ENCODE data around the gene PLXNA2.

Gene PLXNA2

DNA sequence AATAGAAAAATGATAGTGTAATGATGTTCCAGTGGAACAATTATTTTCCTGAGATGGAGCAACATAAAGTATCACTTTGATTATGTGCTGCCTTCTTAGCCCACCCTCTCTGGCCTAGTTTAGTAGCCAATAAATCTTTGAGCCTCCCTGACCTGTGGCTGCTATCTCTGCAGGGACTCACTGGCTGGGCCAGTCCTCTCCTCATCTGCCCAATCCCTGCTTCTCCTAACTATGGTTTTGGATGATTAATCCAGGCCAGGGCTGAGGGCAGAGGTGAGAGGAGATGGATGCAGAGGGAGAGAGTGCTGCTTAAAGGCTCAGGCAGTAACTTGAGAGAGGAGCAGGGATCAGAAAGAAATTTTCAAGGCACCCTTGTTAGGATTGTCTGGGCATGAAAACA lies 244.2 kb downstream of the PLXNA2 start:
- H2AFZ ChIP-seq (ENCODE audit: low read depth, low read length): no peak overlapping the region
- H3K9ac ChIP-seq (ENCODE audit: low read length): no peak overlapping the region
- H3K4me1 ChIP-seq (ENCODE audit: low read length): no peaks in the 10 kb centered on the region
- no peaks in the 10 kb centered on the region for H3K79me2 ChIP-seq (ENCODE audit: low read length)
- H3K4me3 ChIP-seq (ENCODE audit: low read length): no peak overlapping the region
- H4K20me1 ChIP-seq (ENCODE audit: insufficient read depth, low read length): no peaks in the 10 kb centered on the region
- H3K4me2 ChIP-seq (ENCODE audit: low read length): no peak overlapping the region
- H3K27me3 ChIP-seq (ENCODE audit: low read depth, low read length): peaks cover 11% of the 10 kb centered on the region
- TF ChIP-seq, protein P1, sequence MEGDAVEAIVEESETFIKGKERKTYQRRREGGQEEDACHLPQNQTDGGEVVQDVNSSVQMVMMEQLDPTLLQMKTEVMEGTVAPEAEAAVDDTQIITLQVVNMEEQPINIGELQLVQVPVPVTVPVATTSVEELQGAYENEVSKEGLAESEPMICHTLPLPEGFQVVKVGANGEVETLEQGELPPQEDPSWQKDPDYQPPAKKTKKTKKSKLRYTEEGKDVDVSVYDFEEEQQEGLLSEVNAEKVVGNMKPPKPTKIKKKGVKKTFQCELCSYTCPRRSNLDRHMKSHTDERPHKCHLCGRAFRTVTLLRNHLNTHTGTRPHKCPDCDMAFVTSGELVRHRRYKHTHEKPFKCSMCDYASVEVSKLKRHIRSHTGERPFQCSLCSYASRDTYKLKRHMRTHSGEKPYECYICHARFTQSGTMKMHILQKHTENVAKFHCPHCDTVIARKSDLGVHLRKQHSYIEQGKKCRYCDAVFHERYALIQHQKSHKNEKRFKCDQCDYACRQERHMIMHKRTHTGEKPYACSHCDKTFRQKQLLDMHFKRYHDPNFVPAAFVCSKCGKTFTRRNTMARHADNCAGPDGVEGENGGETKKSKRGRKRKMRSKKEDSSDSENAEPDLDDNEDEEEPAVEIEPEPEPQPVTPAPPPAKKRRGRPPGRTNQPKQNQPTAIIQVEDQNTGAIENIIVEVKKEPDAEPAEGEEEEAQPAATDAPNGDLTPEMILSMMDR (IDR thresholded peaks at IDR 0.05; ENCODE audit: low read depth, low read length): no peak
- TF ChIP-seq EZH2phosphoT487 (IDR thresholded peaks at IDR 0.05; ENCODE audit: low read depth): no peak
- H3K9me3 ChIP-seq (ENCODE audit: insufficient read depth, low read length): no peaks in the 10 kb centered on the region
- no peaks in the 10 kb centered on the region for H3K36me3 ChIP-seq (replicated peaks; ENCODE audit: low read depth, low read length)
- no peak overlapping the region for H3K27ac ChIP-seq (ENCODE audit: low read length)

DNA sequence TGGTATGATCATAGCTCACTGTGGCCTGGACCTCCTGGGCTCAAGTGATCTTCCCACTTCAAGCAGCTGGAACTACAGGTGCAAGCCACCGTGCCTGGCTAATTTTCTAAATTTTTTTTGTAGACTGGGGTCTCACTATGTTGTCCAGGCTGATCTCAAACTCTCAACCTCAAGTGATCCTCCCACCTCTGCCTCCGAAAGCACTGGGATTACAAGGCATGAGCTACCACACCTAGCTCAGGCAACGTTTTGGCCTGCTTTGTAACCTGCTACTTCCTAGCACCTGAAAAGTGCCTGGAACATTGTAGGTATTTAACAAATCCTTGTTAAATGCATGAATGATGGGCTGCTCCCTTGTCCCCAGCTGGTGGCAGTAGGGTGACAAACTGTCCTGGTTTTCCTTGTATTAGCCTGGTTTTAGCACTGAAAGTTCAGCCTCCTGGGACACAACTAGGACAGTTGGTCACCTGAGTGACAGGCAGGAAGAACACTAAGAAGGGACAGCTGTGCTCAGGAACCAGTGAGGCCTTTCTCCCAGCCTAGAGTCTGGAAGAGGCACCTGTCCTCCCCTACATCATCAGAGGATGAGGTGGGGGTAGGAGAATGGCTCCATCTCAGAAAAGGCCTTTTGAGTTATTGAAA lies 244.8 kb downstream of the PLXNA2 start:
- no peak overlapping the region for H3K27ac ChIP-seq (ENCODE audit: low read length)
- no peak overlapping the region for H3K4me2 ChIP-seq (ENCODE audit: low read length)
- no peak overlapping the region for H3K9ac ChIP-seq (ENCODE audit: low read length)
- TF ChIP-seq, protein P1 (IDR thresholded peaks at IDR 0.05; ENCODE audit: low read depth, low read length): no peak
- TF ChIP-seq EZH2phosphoT487 (IDR thresholded peaks at IDR 0.05; ENCODE audit: low read depth): no peak
- H4K20me1 ChIP-seq (ENCODE audit: insufficient read depth, low read length): no peaks in the 10 kb centered on the region
- H3K4me1 ChIP-seq (ENCODE audit: low read length): no peaks in the 10 kb centered on the region
- no peak overlapping the region for H3K4me3 ChIP-seq (ENCODE audit: low read length)
- no peak overlapping the region for H2AFZ ChIP-seq (ENCODE audit: low read depth, low read length)
- peaks cover 14% of the 10 kb centered on the region for H3K27me3 ChIP-seq (ENCODE audit: low read depth, low read length)
- no peaks in the 10 kb centered on the region for H3K9me3 ChIP-seq (ENCODE audit: insufficient read depth, low read length)
- H3K36me3 ChIP-seq (replicated peaks; ENCODE audit: low read depth, low read length): no peaks in the 10 kb centered on the region
- H3K79me2 ChIP-seq (ENCODE audit: low read length): no peaks in the 10 kb centered on the region

DNA sequence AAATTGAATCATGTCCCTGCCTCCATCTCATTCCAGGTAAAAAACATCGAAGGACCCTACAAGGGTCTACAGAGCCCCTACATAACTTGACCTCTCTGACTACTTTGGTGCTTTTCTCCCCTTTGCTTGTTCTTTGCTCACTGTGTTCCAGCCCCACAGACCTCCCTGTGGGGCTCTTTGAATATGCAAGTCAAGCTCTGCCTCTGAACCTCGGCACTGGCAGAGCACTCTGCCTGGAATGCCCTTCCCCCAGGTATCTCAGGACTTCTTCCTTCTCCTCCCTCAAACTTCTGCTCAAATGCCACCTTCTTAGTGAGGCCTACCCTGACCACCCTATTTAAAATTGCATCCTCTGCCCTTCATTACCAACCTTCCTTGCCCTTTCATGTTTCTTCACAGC lies 245.5 kb downstream of the PLXNA2 start:
- Histone ChIP-seq H4K20me1 (ENCODE audit: insufficient read depth, low read length) (no peaks in the 10 kb centered on the region), H3K4me1 (ENCODE audit: low read length) (no peaks in the 10 kb centered on the region), H3K4me2 (ENCODE audit: low read length) (no peak overlapping the region), H3K27me3 (ENCODE audit: low read depth, low read length) (peaks cover 17% of the 10 kb centered on the region), H3K9ac (ENCODE audit: low read length) (no peak overlapping the region), H3K36me3 (replicated peaks; ENCODE audit: low read depth, low read length) (no peaks in the 10 kb centered on the region), H2AFZ (ENCODE audit: low read depth, low read length) (no peak overlapping the region), H3K4me3 (ENCODE audit: low read length) (no peak overlapping the region), H3K27ac (ENCODE audit: low read length) (no peak overlapping the region), H3K79me2 (ENCODE audit: low read length) (no peaks in the 10 kb centered on the region), H3K9me3 (ENCODE audit: insufficient read depth, low read length) (no peaks in the 10 kb centered on the region)
- TF ChIP-seq, protein P1 (IDR thresholded peaks at IDR 0.05; ENCODE audit: low read depth, low read length): no peak
- no peak for TF ChIP-seq EZH2phosphoT487 (IDR thresholded peaks at IDR 0.05; ENCODE audit: low read depth)

DNA sequence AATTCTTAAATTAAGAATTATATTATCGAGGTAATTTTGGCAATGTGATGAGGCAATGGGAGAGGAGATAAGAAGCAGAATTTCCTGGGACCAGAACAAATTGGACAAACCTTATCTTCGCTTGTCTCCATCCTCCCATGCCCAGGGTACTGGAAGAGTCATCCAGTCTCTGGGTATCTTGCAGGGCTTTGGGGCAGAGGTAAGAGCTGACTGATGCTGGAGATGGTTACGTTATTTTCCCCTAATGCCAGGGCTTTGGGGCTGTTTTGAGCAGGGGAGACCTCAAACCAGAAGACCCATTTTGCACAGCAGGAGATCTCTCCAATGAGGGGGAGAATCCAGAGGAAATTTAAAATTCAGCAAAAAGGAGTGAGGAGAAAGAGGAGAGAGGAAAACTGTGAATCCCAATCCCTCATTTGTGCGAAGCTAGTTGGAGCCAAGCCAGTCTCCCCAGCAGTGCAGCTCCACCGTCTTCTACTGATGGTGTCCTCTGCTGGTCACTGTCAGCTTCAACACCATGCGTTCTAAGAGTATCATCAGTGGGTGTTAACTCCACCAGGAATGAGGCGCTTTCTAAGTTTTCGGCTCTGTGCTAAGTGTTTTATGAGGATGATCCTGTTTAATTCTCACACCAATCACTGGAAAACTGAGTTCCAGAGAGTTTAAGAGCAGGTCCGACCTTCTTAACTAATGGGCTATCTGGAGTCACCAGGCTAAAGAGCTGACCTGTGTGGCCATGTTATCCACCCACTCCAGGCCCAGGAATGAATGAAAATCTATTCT lies 246.5 kb downstream of the PLXNA2 start:
- Histone ChIP-seq H2AFZ (ENCODE audit: low read depth, low read length) (no peak overlapping the region), H3K9me3 (ENCODE audit: insufficient read depth, low read length) (no peaks in the 10 kb centered on the region), H3K27me3 (ENCODE audit: low read depth, low read length) (peaks cover 17% of the 10 kb centered on the region), H3K4me2 (ENCODE audit: low read length) (peak overlapping the region; percentile 15; the same call in 1 of the 2 replicates), H3K36me3 (replicated peaks; ENCODE audit: low read depth, low read length) (no peaks in the 10 kb centered on the region), H3K79me2 (ENCODE audit: low read length) (no peaks in the 10 kb centered on the region), H3K9ac (ENCODE audit: low read length) (no peak overlapping the region), H3K27ac (ENCODE audit: low read length) (no peak overlapping the region), H4K20me1 (ENCODE audit: insufficient read depth, low read length) (no peaks in the 10 kb centered on the region), H3K4me3 (ENCODE audit: low read length) (no peak overlapping the region), H3K4me1 (ENCODE audit: low read length) (no peaks in the 10 kb centered on the region)
- no peak for TF ChIP-seq EZH2phosphoT487 (IDR thresholded peaks at IDR 0.05; ENCODE audit: low read depth)
- TF ChIP-seq, protein P1 (IDR thresholded peaks at IDR 0.05; ENCODE audit: low read depth, low read length): peak; percentile 92
